Stomach (tissue), 4 donors: ENCODE data around the gene FAM43B.

Source experiments
- EP300 ChIP-seq: sonication (generic); formaldehyde crosslinking; IDR thresholded peaks from one replicate; pipeline ENCODE4 v1.6.1; 2017; ENCODE audit warnings: antibody characterized with exemption
- POLR2A ChIP-seq, 4 donors: fragments of 450-650 bp; IDR thresholded peaks; one replicate each; pipeline ENCODE4 v1.6.1; 2016; ENCODE audit warnings: antibody characterized with exemption in 4 of 4, control low read depth in 2 of 4, mild to moderate bottlenecking in 1 of 4, moderate library complexity in 1 of 4

GRCh38 chr1:20555758-20556120 lies 3.4 kb downstream of the FAM43B start:
- TF ChIP-seq EP300 (no peak), POLR2A (IDR thresholded peaks at IDR 0.05) (no peak)
